Esophagus muscularis mucosa (tissue), 4 donors: ENCODE results near the gene TCF3.

ENCODE experiments used
- EP300 ChIP-seq: sonication (generic); formaldehyde crosslinking; IDR thresholded peaks from one replicate; pipeline ENCODE4 v1.6.1; 2017; ENCODE audit warnings: antibody characterized with exemption
- POLR2AphosphoS5 ChIP-seq, 2 donors: sonication (generic); formaldehyde crosslinking; IDR thresholded peaks; one replicate each; pipeline ENCODE4 v1.6.1; 2017; ENCODE audit warnings: antibody characterized with exemption in 2 of 2
- TF ChIP-seq, protein P1 (sequence below), 3 experiments: fragments of 200-600 bp in 2 of 3; fragments of 450-650 bp in 1 of 3; sonication (generic) in 2 of 3; IDR thresholded peaks; one replicate each; pipeline ENCODE4 v1.5.1; 2017 to 2019; ENCODE audit warnings: antibody characterized with exemption in 3 of 3, mild to moderate bottlenecking in 2 of 3, moderate library complexity in 1 of 3

DNA sequence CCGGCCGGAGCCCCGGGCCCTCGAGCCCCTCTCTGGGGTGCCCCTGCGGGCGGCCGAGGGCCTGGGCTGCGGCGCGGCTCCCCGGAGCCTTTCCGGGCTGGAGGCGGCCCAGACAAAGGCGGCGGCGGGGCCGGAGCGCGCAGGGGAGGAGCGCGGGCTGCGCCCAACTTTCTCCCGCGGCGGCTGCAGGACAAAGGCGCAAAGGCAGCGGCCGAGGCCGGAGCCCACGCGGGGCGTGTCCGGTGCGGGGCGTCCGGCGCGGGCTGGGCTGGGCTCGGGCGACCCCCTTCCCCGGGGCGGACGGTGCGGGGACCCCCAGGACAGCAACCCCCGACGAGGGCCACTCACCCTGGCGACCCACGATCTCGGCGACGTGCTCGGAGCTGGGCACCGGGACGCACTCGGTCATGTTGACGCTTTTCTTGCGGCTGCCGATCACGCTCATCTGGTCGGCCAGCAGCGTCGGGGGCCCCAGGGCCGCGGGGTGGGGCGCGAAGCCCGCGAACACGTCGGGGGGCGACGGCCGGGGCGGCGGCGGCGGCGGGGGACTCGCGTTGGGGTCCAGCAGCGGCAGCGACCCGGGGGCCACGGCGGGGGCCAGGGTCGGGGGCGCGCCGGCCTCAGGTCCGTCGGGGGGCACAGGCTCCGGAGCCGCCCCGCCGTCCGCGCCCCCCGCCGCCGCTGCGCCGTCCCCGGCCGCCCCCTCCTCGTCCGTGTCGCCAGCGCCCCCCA lies 85.1 kb downstream of the TCF3 start:
- TF ChIP-seq, protein P1, sequence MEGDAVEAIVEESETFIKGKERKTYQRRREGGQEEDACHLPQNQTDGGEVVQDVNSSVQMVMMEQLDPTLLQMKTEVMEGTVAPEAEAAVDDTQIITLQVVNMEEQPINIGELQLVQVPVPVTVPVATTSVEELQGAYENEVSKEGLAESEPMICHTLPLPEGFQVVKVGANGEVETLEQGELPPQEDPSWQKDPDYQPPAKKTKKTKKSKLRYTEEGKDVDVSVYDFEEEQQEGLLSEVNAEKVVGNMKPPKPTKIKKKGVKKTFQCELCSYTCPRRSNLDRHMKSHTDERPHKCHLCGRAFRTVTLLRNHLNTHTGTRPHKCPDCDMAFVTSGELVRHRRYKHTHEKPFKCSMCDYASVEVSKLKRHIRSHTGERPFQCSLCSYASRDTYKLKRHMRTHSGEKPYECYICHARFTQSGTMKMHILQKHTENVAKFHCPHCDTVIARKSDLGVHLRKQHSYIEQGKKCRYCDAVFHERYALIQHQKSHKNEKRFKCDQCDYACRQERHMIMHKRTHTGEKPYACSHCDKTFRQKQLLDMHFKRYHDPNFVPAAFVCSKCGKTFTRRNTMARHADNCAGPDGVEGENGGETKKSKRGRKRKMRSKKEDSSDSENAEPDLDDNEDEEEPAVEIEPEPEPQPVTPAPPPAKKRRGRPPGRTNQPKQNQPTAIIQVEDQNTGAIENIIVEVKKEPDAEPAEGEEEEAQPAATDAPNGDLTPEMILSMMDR (IDR thresholded peaks at IDR 0.05) = no peak
- TF ChIP-seq POLR2AphosphoS5 (IDR thresholded peaks at IDR 0.05) (no peak), EP300 (no peak)
